H1 (cell line): ENCODE data around the gene DSTN. TPM values are rescaled to one million over a fixed set of nuclear protein-coding genes. Genes with fewer than 3 reads are reported as not detected.

Experiments used
- BCL11A ChIP-seq, 2 experiments: IDR thresholded peaks; one replicate each; pipeline ENCODE4 v1.6.1; 2011; ENCODE audit warnings: low read depth in 2 of 2, low read length in 2 of 2, mild to moderate bottlenecking in 2 of 2
- CHD7 ChIP-seq: fragments of 300-600 bp; sonication (generic); IDR thresholded peaks from 2 replicates; pipeline ENCODE4 v1.7.1; 2012; ENCODE audit warnings: low read length, moderate library complexity, mild to moderate bottlenecking, inconsistent platforms; ENCODE audit not compliant: insufficient replicate concordance
- E2F6 ChIP-seq: IDR thresholded peaks from 2 replicates; pipeline ENCODE4 v1.6.1; 2012; ENCODE audit warnings: inconsistent platforms
- polyA plus RNA-seq, 7 experiments: library from polyadenylated mRNA; depleted of rRNA in 3 of 7; stranded (reverse) in 5 of 7; unstranded in 2 of 7; fragments of >200 nt in 5 of 7; fragments of 200-250 nt in 2 of 7; gene quantifications; 1 replicate in 5 of 7; 2 replicates in 1 of 7; 4 replicates in 1 of 7; pipeline versions ENCODE4 v1.2.1 to v1.2.3, GENCODE V29; 2011 to 2013; ENCODE audit warnings: missing spikeins in 2 of 7, mixed read lengths in 2 of 7
- total RNA-seq: library from RNA; stranded (reverse); fragmentation: NEBNext Ultra II Directional; extraction: Animal tissue kit (Norgen Biotek cat#: 25700); gene quantifications from 2 replicates; pipeline ENCODE4 v1.2.1, GENCODE V29; 2021

Gene DSTN
- total and polyA plus RNA-seq, 2 of the 8 experiments (the other 6 are each of a cell fraction or from before 2014, with no cell fraction given): 43.3 to 208 TPM

GRCh38 chr20:17571153-17571527 is 1.3 kb downstream of the DSTN start (continued):
- TF ChIP-seq CHD7: no peak
- TF ChIP-seq BCL11A (IDR thresholded peaks at IDR 0.05; ENCODE audit: low read depth in 2 of 2, low read length in 2 of 2): no peak
- no peak for TF ChIP-seq E2F6
